ENCODE results near the gene ISCA2. TPM values are rescaled to one million over a fixed set of nuclear protein-coding genes. Genes with fewer than 3 reads are reported as not detected.

ISCA2 gene
- total and polyA plus RNA-seq, 9 of the 15 experiments (the other 6 are each of a cell fraction or from before 2014, with no cell fraction given) = 5.0 to 36.7 (median 18.1) TPM

DNA sequence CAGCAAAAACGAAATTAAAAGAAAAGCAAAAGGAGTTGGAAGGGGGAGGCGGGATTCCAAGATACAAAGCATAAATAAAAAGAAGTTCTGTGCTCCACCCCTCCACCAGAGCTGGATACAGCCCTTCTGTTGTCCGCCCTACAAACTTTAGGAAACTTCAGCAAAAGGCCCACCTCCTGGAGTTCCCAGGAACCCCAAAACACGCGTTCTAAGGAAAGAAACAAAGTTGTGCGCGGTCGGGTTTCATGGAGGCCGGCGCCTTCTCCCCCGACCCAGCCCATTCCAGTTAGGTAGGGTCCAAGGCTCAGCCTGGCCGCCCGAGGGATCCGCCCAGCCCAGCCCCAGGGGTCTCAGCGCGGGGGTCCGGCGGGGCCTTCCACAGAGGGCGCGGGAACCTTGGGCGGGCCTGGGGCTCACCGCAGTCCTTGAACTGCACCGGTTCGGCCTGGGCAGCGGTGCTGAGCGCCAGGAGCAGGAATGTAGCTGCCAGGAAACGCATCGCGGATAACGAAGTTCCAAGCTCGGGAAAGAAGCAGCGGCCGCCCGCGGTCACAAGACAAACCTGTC is 706 bp upstream of the ISCA2 start, which contains the start of gene NPC2 (continued):
- TF ChIP-seq, protein P1, sequence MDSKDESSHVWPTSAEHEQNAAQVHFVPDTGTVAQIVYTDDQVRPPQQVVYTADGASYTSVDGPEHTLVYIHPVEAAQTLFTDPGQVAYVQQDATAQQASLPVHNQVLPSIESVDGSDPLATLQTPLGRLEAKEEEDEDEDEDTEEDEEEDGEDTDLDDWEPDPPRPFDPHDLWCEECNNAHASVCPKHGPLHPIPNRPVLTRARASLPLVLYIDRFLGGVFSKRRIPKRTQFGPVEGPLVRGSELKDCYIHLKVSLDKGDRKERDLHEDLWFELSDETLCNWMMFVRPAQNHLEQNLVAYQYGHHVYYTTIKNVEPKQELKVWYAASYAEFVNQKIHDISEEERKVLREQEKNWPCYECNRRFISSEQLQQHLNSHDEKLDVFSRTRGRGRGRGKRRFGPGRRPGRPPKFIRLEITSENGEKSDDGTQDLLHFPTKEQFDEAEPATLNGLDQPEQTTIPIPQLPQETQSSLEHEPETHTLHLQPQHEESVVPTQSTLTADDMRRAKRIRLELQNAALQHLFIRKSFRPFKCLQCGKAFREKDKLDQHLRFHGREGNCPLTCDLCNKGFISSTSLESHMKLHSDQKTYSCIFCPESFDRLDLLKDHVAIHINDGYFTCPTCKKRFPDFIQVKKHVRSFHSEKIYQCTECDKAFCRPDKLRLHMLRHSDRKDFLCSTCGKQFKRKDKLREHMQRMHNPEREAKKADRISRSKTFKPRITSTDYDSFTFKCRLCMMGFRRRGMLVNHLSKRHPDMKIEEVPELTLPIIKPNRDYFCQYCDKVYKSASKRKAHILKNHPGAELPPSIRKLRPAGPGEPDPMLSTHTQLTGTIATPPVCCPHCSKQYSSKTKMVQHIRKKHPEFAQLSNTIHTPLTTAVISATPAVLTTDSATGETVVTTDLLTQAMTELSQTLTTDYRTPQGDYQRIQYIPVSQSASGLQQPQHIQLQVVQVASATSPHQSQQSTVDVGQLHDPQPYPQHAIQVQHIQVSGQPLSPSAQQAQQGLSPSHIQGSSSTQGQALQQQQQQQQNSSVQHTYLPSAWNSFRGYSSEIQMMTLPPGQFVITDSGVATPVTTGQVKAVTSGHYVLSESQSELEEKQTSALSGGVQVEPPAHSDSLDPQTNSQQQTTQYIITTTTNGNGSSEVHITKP (IDR thresholded peaks at IDR 0.05; ENCODE audit: partially characterized antibody) = no peak
- TF ChIP-seq ZNF24 (IDR thresholded peaks at IDR 0.05) (no peak), GTF2E2 (tag; IDR thresholded peaks at IDR 0.05) (no peak), SMAD1 (IDR thresholded peaks at IDR 0.05; ENCODE audit: low read depth, low read length, partially characterized antibody) (no peak)

DNA sequence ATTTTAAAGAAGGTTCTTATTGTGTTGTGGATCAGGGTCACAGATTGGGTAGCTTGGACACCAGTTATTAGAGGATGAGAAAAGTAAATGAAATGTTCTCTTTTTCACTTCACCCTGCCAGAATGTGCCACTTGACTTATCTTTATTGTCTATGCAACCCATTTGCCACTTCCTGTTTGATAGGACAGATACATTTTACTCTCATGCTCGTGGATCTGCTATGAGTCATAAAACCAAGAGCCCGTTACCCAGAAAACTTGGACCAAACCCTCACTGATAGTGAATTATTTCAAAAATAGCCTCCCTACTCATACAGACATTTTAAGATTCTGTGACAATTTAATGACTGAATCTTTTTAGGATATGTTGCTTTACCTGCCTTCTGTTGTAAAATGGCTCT is 1.8 kb downstream of the ISCA2 start:
- no peaks in the 10 kb centered on the region for H3K27me3 ChIP-seq (ENCODE audit: control insufficient read depth in 2 of 2, insufficient read depth in 2 of 2, low read length in 2 of 2)
- H3K9ac ChIP-seq (ENCODE audit: insufficient read depth in 1 of 2, low read depth in 2 of 2, low read length in 2 of 2) = no peak overlapping the region
- CTCF ChIA-PET (ENCODE audit: low intra/inter-chr PET ratio) = no interaction called here
- no peaks in the 10 kb centered on the region for H3K9me1 ChIP-seq (ENCODE audit: control insufficient read depth, insufficient read depth, low read length)
- TF ChIP-seq RBM34 (IDR thresholded peaks at IDR 0.05; ENCODE audit: borderline replicate concordance, insufficient read depth, low read length) (no peak), FOSL1 (tag; conservative IDR thresholded peaks at IDR 0.05) (0 out of 2 replicates have a peak, but pooled peaks have one; percentile 21)
- BruUV-seq (replicated peaks) = no TSS peak
- POLR2A ChIA-PET = no interaction called here
- no peak overlapping the region for H3K27ac ChIP-seq (ENCODE audit: extremely low read depth, low read depth, low read length)
- no peak for DNase-seq (ENCODE audit: extremely low read depth in 1 of 4, low spot score in 3 of 4)
- H3K4me3 ChIP-seq = no peak overlapping the region
- H3K36me3 ChIP-seq (ENCODE audit: control insufficient read depth, insufficient read depth, low read length) = peaks cover 8% of the 10 kb centered on the region; the same call in 1 of the 3 replicates
- peaks cover 10 to 14% of the 10 kb centered on the region in 2 experiments; a peak in 4 of 5 replicates for H3K4me1 ChIP-seq (replicated peaks in 1 of 2; ENCODE audit: control insufficient read depth in 2 of 2, insufficient read depth in 2 of 2, low read length in 2 of 2)
- in situ Hi-C loops (cut with MboI) (no loop called here), intact Hi-C loops (cut with micrococcal nuclease) (no loop called here)
- WGBS (ENCODE audit: insufficient coverage, low coverage, missing lambda C conversion rate) = 33% methylated on average over 2 of the region's 2 CpGs
- no peak overlapping the region for H2AFZ ChIP-seq (ENCODE audit: low read depth, low read length)
- no peaks in the 10 kb centered on the region for H3K9me3 ChIP-seq (replicated peaks; ENCODE audit: control insufficient read depth, insufficient read depth, low read depth, low read length)
- ATAC-seq = no peak
- H3K79me2 ChIP-seq (ENCODE audit: control insufficient read depth, insufficient read depth, low read length) = peaks cover 8% of the 10 kb centered on the region
- H3K4me2 ChIP-seq (ENCODE audit: insufficient read depth, low read length) = no peak overlapping the region
- peak; percentile 35 for FAIRE-seq
- no peaks in the 10 kb centered on the region for H4K20me1 ChIP-seq (replicated peaks; ENCODE audit: control insufficient read depth, insufficient read depth, low read length)

Measured in K562 (cell line).